ENCODE data around the gene HACD2. TPM values are rescaled to one million over a fixed set of nuclear protein-coding genes. Genes with fewer than 3 reads are reported as not detected.

HACD2 gene
- total and polyA plus RNA-seq, 10 of the 15 experiments (the other 5 are each of a cell fraction or from before 2014, with no cell fraction given), result 9.1 to 30.0 (median 18.8) TPM

DNA sequence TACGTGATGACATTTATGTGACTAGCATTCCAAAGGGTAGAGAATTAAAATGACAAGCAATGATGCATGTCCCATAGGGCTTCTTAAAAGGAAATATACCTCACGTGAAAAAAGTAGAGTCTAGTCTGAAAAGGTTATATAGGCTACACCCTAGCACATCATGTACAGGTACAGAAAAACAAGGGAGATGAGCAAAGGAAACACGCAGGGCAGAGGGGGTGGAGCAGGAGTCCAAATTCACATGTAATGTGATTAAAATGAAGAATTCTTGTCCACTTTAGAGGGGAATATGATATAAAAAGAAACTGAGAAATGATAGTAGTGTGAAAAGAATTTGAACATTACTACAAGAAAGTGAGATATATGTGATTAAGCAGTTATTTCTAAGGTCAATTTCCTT, 59.4 kb downstream of the HACD2 start:
- H3K9ac ChIP-seq (ENCODE audit: control insufficient read depth, insufficient read depth, low read length), result no peak overlapping the region
- H3K79me2 ChIP-seq (ENCODE audit: control insufficient read depth, insufficient read depth, low read length), result no peaks in the 10 kb centered on the region
- BruUV-seq (replicated peaks), result no TSS peak
- no peaks in the 10 kb centered on the region for H3K9me3 ChIP-seq (replicated peaks; ENCODE audit: control insufficient read depth, insufficient read depth, low read length)
- FAIRE-seq (no peak), ATAC-seq (no peak), DNase-seq (ENCODE audit: low read depth, low spot score) (no peak)
- no peak overlapping the region for H3K4me2 ChIP-seq (ENCODE audit: control insufficient read depth, insufficient read depth)
- H4K20me1 ChIP-seq (ENCODE audit: control insufficient read depth, insufficient read depth), result no peaks in the 10 kb centered on the region
- TF ChIP-seq, protein P1, sequence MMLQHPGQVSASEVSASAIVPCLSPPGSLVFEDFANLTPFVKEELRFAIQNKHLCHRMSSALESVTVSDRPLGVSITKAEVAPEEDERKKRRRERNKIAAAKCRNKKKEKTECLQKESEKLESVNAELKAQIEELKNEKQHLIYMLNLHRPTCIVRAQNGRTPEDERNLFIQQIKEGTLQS (IDR thresholded peaks at IDR 0.05; ENCODE audit: borderline replicate concordance, extremely low read depth, low read depth, low read length), result no peak
- TF ChIP-seq MYC (IDR thresholded peaks at IDR 0.05; ENCODE audit: insufficient read depth, insufficient read length, insufficient replicate concordance, low read length, severe bottlenecking) (no peak), ETV6 (conservative IDR thresholded peaks at IDR 0.05 in 1 of 2, IDR thresholded peaks at IDR 0.05 in 1 of 2; ENCODE audit: borderline replicate concordance in 1 of 2, low read depth in 1 of 2) (no peak), IKZF1 (conservative IDR thresholded peaks at IDR 0.05) (no peak), CBFB (IDR thresholded peaks at IDR 0.05; ENCODE audit: low read depth) (no peak), NFXL1 (IDR thresholded peaks at IDR 0.05; ENCODE audit: borderline replicate concordance) (no peak), JUND (IDR thresholded peaks at IDR 0.05; ENCODE audit: low read depth, low read length) (no peak), RB1 (IDR thresholded peaks at IDR 0.05; ENCODE audit: borderline replicate concordance) (no peak), SREBF2 (IDR thresholded peaks at IDR 0.05; ENCODE audit: low read length) (no peak), EGR1 (IDR thresholded peaks at IDR 0.05; ENCODE audit: borderline replicate concordance in 1 of 2, low read depth in 2 of 2, low read length in 2 of 2) (no peak)
- ChIA-PET CTCF (no interaction called here), RAD21 (ENCODE audit: unreplicated experiment) (no interaction called here), SMC1A (ENCODE audit: uncharacterized antibody, unreplicated experiment) (interaction anchor here (1.2 kb wide), 1 partner anchor 9 kb away, joined by 5 read pairs; no protein-coding TSS in a partner anchor), POLR2A (no interaction called here)
- H2AFZ ChIP-seq (ENCODE audit: control insufficient read depth, low read depth, low read length), result no peak overlapping the region
- no peak overlapping the region for H3K4me3 ChIP-seq
- WGBS (ENCODE audit: insufficient coverage, insufficient replicate concordance, low lambda C conversion rate, missing lambda C conversion rate), result 95% methylated on average over 3 of the region's 3 CpGs
- no peaks in the 10 kb centered on the region for H3K27me3 ChIP-seq (replicated peaks in 1 of 2; ENCODE audit: control insufficient read depth in 2 of 2, insufficient read depth in 2 of 2, low read length in 1 of 2)
- peaks cover 6% of the 10 kb centered on the region; the same call in 1 of the 2 replicates for H3K4me1 ChIP-seq (ENCODE audit: control insufficient read depth, insufficient read depth, low read length)
- intact Hi-C loops (cut with micrococcal nuclease; ENCODE audit: unreplicated experiment), result no loop called here
- H3K27ac ChIP-seq (ENCODE audit: control insufficient read depth, insufficient read depth), result no peak overlapping the region
- in situ Hi-C loops (cut with MboI), result no loop called here
- peaks cover 0 to 2% of the 10 kb centered on the region in 2 experiments; a peak in 3 of 4 replicates for H3K36me3 ChIP-seq (ENCODE audit: control insufficient read depth in 2 of 2, insufficient read depth in 2 of 2, low read length in 1 of 2)
